GM19467 (cell line): ENCODE data around the gene WRNIP1.
A peak's percentile ranks its signal among the peaks of the same experiment; 100 is the strongest.
"Not testable (repeated sequence)": the region's sequence is repeated elsewhere in the genome, so short reads cannot be mapped to it uniquely, and the experiment has no call there.

Source experiments
- ATAC-seq: cut with Tn5 transposase; IDR thresholded peaks from one replicate; pipeline ENCODE4 v1.9.1; 2021; ENCODE audit warnings: mild to moderate bottlenecking, moderate library complexity; ENCODE audit not compliant: unreplicated experiment

The WRNIP1 gene

GRCh38 chr6:2782825-2783187, 17.6 kb downstream of the WRNIP1 start:
- ATAC-seq: no peak

GRCh38 chr6:2783188-2783963, 18.2 kb downstream of the WRNIP1 start:
- ATAC-seq: no peak

GRCh38 chr6:2784061-2784460, 18.9 kb downstream of the WRNIP1 start:
- no peak for ATAC-seq

- no peak for ATAC-seq
These were observed 19.7 kb downstream of the WRNIP1 start for GRCh38 chr6:2784930-2785329.

- ATAC-seq: no peak
These were observed 21.1 kb downstream of the WRNIP1 start for GRCh38 chr6:2786269-2786668.

GRCh38 chr6:2790588-2791449, 25.6 kb downstream of the WRNIP1 start:
- peak; percentile 82 for ATAC-seq

- ATAC-seq: no peak
These were observed 26.3 kb downstream of the WRNIP1 start for GRCh38 chr6:2791450-2791974.

GRCh38 chr6:2792330-2793110, 27.3 kb downstream of the WRNIP1 start:
- no peak for ATAC-seq

GRCh38 chr6:2793534-2794151, 28.4 kb downstream of the WRNIP1 start:
- ATAC-seq: no peak

- no peak for ATAC-seq
These were observed 29.1 kb downstream of the WRNIP1 start for GRCh38 chr6:2794171-2794730.

GRCh38 chr6:2795162-2795561, 30.0 kb downstream of the WRNIP1 start:
- no peak for ATAC-seq

GRCh38 chr6:2795956-2796355, 30.8 kb downstream of the WRNIP1 start:
- no peak for ATAC-seq

GRCh38 chr6:2796861-2797260, 31.7 kb downstream of the WRNIP1 start:
- ATAC-seq: no peak

- ATAC-seq: no peak
These were observed 32.4 kb downstream of the WRNIP1 start for GRCh38 chr6:2797564-2798031.

GRCh38 chr6:2798586-2799134, 33.5 kb downstream of the WRNIP1 start:
- ATAC-seq: no peak

GRCh38 chr6:2799936-2800527, 34.8 kb downstream of the WRNIP1 start:
- no peak for ATAC-seq

GRCh38 chr6:2800552-2801316, 35.5 kb downstream of the WRNIP1 start:
- ATAC-seq: no peak

- ATAC-seq: not testable (repeated sequence)
These were observed 36.5 kb downstream of the WRNIP1 start for GRCh38 chr6:2801687-2802086.
